Measurements from ENCODE around the gene MPPED2.
"Not testable (repeated sequence)": the region's sequence is repeated elsewhere in the genome, so short reads cannot be mapped to it uniquely, and the experiment has no call there.

MPPED2 gene

GRCh38 chr11:30578406-30578805 is 7.7 kb downstream of the MPPED2 start:
- no peak for DNase-seq

- DNase-seq: no peak
These were observed 12.2 kb downstream of the MPPED2 start for GRCh38 chr11:30573951-30574350.

- DNase-seq: no peak
These were observed 17.2 kb downstream of the MPPED2 start for GRCh38 chr11:30568931-30569330.

- DNase-seq: no peak
These were observed 18.5 kb downstream of the MPPED2 start for GRCh38 chr11:30567644-30568043.

- DNase-seq: no peak
These were observed 19.0 kb downstream of the MPPED2 start for GRCh38 chr11:30567120-30567519.

- DNase-seq: no peak
These were observed 19.7 kb downstream of the MPPED2 start for GRCh38 chr11:30566482-30566881.

- peak; percentile 3 for DNase-seq
These were observed 21.1 kb downstream of the MPPED2 start for GRCh38 chr11:30565027-30565426.

GRCh38 chr11:30561691-30562415 is 24.3 kb downstream of the MPPED2 start:
- no peak for DNase-seq

- DNase-seq: no peak
These were observed 25.7 kb downstream of the MPPED2 start for GRCh38 chr11:30560206-30561106.

GRCh38 chr11:30559004-30559403 is 27.1 kb downstream of the MPPED2 start:
- no peak for DNase-seq

GRCh38 chr11:30554587-30554986 is 31.6 kb downstream of the MPPED2 start:
- not testable (repeated sequence) for DNase-seq

- no peak for DNase-seq
These were observed 32.5 kb downstream of the MPPED2 start for GRCh38 chr11:30553521-30554110.

GRCh38 chr11:30552839-30553238 is 33.3 kb downstream of the MPPED2 start:
- DNase-seq: no peak

- no peak for DNase-seq
These were observed 36.1 kb downstream of the MPPED2 start for GRCh38 chr11:30550022-30550542.

- no peak for DNase-seq
These were observed 36.6 kb downstream of the MPPED2 start for GRCh38 chr11:30549565-30549964.

- DNase-seq: no peak
These were observed 39.8 kb downstream of the MPPED2 start for GRCh38 chr11:30546334-30546733.

- DNase-seq: no peak
These were observed 40.6 kb downstream of the MPPED2 start for GRCh38 chr11:30545507-30545906.

- no peak for DNase-seq
These were observed 43.1 kb downstream of the MPPED2 start for GRCh38 chr11:30543066-30543465.

GRCh38 chr11:30540781-30541180 is 45.4 kb downstream of the MPPED2 start:
- DNase-seq: no peak

- DNase-seq: no peak
These were observed 47.9 kb downstream of the MPPED2 start for GRCh38 chr11:30538251-30538650.

GRCh38 chr11:30535818-30536217 is 50.3 kb downstream of the MPPED2 start:
- DNase-seq: no peak

- DNase-seq: no peak
These were observed 52.7 kb downstream of the MPPED2 start for GRCh38 chr11:30533445-30533947.

- no peak for DNase-seq
These were observed 58.6 kb downstream of the MPPED2 start for GRCh38 chr11:30527566-30527965.

Measured in midbrain (tissue), 1 donor.